Measurements from ENCODE around the gene DAND5. TPM values are rescaled to one million over a fixed set of nuclear protein-coding genes. Genes with fewer than 3 reads are reported as not detected.
A peak's percentile ranks its signal among the peaks of the same experiment; 100 is the strongest.

The DAND5 gene
- total RNA-seq, 5 donors from 2014 or later (not counting 1 experiment from before 2014, with no cell fraction given) = not detected

GRCh38 chr19:12932392-12933286 lies 36.7 kb upstream of the DAND5 start:
- POLR2A ChIA-PET = interaction anchor here in 1 of 2 donors (0.6 to 1.1 kb wide), 2 partner anchors 10 to 254 kb away, joined by 4 to 6 read pairs; no protein-coding TSS in a partner anchor
- H3K36me3 Mint-ChIP-seq = peaks cover 15% of the 10 kb centered on the region
- H3K27me3 ChIP-seq (replicated peaks in 1 of 2; ENCODE audit: control insufficient read depth in 2 of 2, extremely low read depth in 1 of 2, insufficient read depth in 2 of 2, low read length in 1 of 2) = no peaks in the 10 kb centered on the region
- H3K4me3 ChIP-seq (ENCODE audit: control insufficient read depth in 1 of 2, extremely low read depth in 1 of 2, low read length in 1 of 2) = peak overlapping the region; percentile 86 to 96
- CTCF ChIA-PET = interaction anchor here (1.0 to 1.6 kb wide), 4 partner anchors 28 to 47 kb away, joined by 4 to 6 read pairs (median 4); no protein-coding TSS in a partner anchor
- H3K4me1 ChIP-seq (ENCODE audit: control insufficient read depth in 1 of 2, extremely low read depth in 1 of 2, insufficient read depth in 2 of 2, low read length in 2 of 2) = peaks cover 20 to 39% of the 10 kb centered on the region in 2 experiments
- no peaks in the 10 kb centered on the region for H3K27me3 Mint-ChIP-seq
- no peaks in the 10 kb centered on the region for H3K9me3 ChIP-seq
- DNase-seq (no peak), ATAC-seq (replicated peaks in 1 of 4) (peak in 1 of 4 experiments; percentile 4)
- peaks cover 33 to 36% (median 33%) of the 10 kb centered on the region in 3 donors for H3K4me1 Mint-ChIP-seq
- H3K27ac ChIP-seq (ENCODE audit: low read length) = peak overlapping the region; percentile 52
- no peaks in the 10 kb centered on the region for H3K9me3 Mint-ChIP-seq
- 24% methylated on average over 14 of the region's 16 CpGs for WGBS (ENCODE audit: insufficient coverage)
- H3K4me3 Mint-ChIP-seq = peak overlapping the region; percentile 95 to 99 (median 98)
- peaks cover 6 to 31% of the 10 kb centered on the region in 2 donors for H3K36me3 ChIP-seq (ENCODE audit: control insufficient read depth in 2 of 2, extremely low read depth in 1 of 2, insufficient read depth in 1 of 2, low read length in 1 of 2)
- peak overlapping the region; percentile 77 to 89 for H3K27ac Mint-ChIP-seq

- H3K27ac ChIP-seq (ENCODE audit: low read length) = peak within 1 kb of the TSS; percentile 52
- Mint-ChIP-seq H3K36me3 (peaks cover 10% of the 10 kb centered on the region), H3K9me3 (no peaks in the 10 kb centered on the region), H3K27me3 (no peaks in the 10 kb centered on the region), H3K27ac (peak within 1 kb of the TSS; percentile 87 to 89), H3K4me3 (peak within 1 kb of the TSS; percentile 95 to 99 (median 98)), H3K4me1 (peaks cover 39 to 44% (median 39%) of the 10 kb centered on the region in 3 donors)
- 6% methylated on average over 43 of the region's 51 CpGs for WGBS (ENCODE audit: insufficient coverage)
- H3K4me3 ChIP-seq (ENCODE audit: control insufficient read depth in 1 of 2, extremely low read depth in 1 of 2, low read length in 1 of 2) = peak within 1 kb of the TSS; percentile 86 to 96
- CTCF ChIA-PET = interaction anchor here (0.6 to 1.6 kb wide), 6 partner anchors 8 to 48 kb away, joined by 3 to 6 read pairs (median 4); partner anchors contain the start of gene GCDH (in 1 of the 2)
- peak; percentile 55 to 67 (median 65) for ATAC-seq (replicated peaks in 1 of 4)
- POLR2A ChIA-PET = interaction anchor here in 1 of 2 donors (0.6 to 1.1 kb wide), 3 partner anchors 9 to 255 kb away, joined by 3 to 6 read pairs (median 4); no protein-coding TSS in a partner anchor
- DNase-seq = peak; percentile 71 to 92 (median 82)
- peaks cover 23 to 44% of the 10 kb centered on the region in 2 experiments for H3K4me1 ChIP-seq (ENCODE audit: control insufficient read depth in 1 of 2, extremely low read depth in 1 of 2, insufficient read depth in 2 of 2, low read length in 2 of 2)
- peaks cover 6 to 25% of the 10 kb centered on the region in 2 donors for H3K36me3 ChIP-seq (ENCODE audit: control insufficient read depth in 2 of 2, extremely low read depth in 1 of 2, insufficient read depth in 1 of 2, low read length in 1 of 2)
- no peaks in the 10 kb centered on the region for H3K27me3 ChIP-seq (replicated peaks in 1 of 2; ENCODE audit: control insufficient read depth in 2 of 2, extremely low read depth in 1 of 2, insufficient read depth in 2 of 2, low read length in 1 of 2)
- H3K9me3 ChIP-seq = no peaks in the 10 kb centered on the region
These were observed 35.9 kb upstream of the DAND5 start, which contains the start of gene FARSA for GRCh38 chr19:12933287-12934072. Gene FARSA, minus strand, starts transcription at chr19:12933711. Its CDS starts 15 bp downstream, at chr19:12933696.

DNA sequence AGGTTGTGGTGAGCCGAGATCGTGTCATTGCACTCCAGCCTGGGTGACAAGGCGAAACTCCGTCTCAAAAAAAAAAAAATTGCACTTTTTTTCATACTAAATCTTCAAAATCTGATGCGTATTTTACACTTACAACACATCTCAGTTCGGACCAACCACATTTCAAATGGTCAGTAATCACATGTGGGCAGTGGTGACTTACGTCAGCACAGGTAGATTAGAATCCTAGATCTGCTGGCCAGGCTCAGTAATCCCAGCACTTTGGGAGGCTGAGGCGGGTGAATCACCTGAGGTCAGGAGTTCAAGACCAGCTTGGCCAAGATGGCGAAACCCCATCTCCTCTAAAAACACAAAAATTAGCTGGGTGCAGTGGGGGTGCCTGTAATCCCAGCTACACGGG lies 34.3 kb upstream of the DAND5 start:
- Mint-ChIP-seq H3K4me3 (no peak overlapping the region), H3K27me3 (no peaks in the 10 kb centered on the region), H3K9me3 (no peaks in the 10 kb centered on the region), H3K27ac (no peak overlapping the region), H3K36me3 (peaks cover 13% of the 10 kb centered on the region), H3K4me1 (peaks cover 52 to 55% (median 55%) of the 10 kb centered on the region in 3 donors)
- peaks cover 31 to 56% of the 10 kb centered on the region in 2 experiments for H3K4me1 ChIP-seq (ENCODE audit: control insufficient read depth in 1 of 2, extremely low read depth in 1 of 2, insufficient read depth in 2 of 2, low read length in 2 of 2)
- no peak overlapping the region for H3K27ac ChIP-seq (ENCODE audit: low read length)
- POLR2A ChIA-PET = no interaction called here
- H3K27me3 ChIP-seq (replicated peaks in 1 of 2; ENCODE audit: control insufficient read depth in 2 of 2, extremely low read depth in 1 of 2, insufficient read depth in 2 of 2, low read length in 1 of 2) = no peaks in the 10 kb centered on the region
- CTCF ChIA-PET = interaction anchor here in 1 of 2 donors (0.7 kb wide), 1 partner anchor 253 kb away, joined by 3 read pairs; the partner anchor contains the start of gene DHPS
- H3K9me3 ChIP-seq = no peaks in the 10 kb centered on the region
- ATAC-seq (replicated peaks in 1 of 4) (no peak), DNase-seq (no peak)
- 98% methylated on average over 5 of the region's 10 CpGs for WGBS (ENCODE audit: insufficient coverage)
- H3K36me3 ChIP-seq (ENCODE audit: control insufficient read depth in 2 of 2, extremely low read depth in 1 of 2, insufficient read depth in 1 of 2, low read length in 1 of 2) = peaks cover 5 to 18% of the 10 kb centered on the region in 2 donors
- H3K4me3 ChIP-seq (ENCODE audit: control insufficient read depth in 1 of 2, extremely low read depth in 1 of 2, low read length in 1 of 2) = no peak overlapping the region

- ChIA-PET POLR2A (no interaction called here), CTCF (no interaction called here)
- Mint-ChIP-seq H3K4me1 (peaks cover 65% of the 10 kb centered on the region in 3 donors), H3K36me3 (peaks cover 22% of the 10 kb centered on the region), H3K27me3 (no peaks in the 10 kb centered on the region), H3K9me3 (no peaks in the 10 kb centered on the region), H3K4me3 (peak overlapping the region in 1 of 3 donors; percentile 99), H3K27ac (peak overlapping the region; percentile 4 to 55)
- WGBS (ENCODE audit: insufficient coverage) = 70% methylated on average over 2 of the region's 7 CpGs
- no peak overlapping the region for H3K27ac ChIP-seq (ENCODE audit: low read length)
- DNase-seq = no peak
- no peaks in the 10 kb centered on the region for H3K27me3 ChIP-seq (replicated peaks in 1 of 2; ENCODE audit: control insufficient read depth in 2 of 2, extremely low read depth in 1 of 2, insufficient read depth in 2 of 2, low read length in 1 of 2)
- peaks cover 33 to 69% of the 10 kb centered on the region in 2 experiments for H3K4me1 ChIP-seq (ENCODE audit: control insufficient read depth in 1 of 2, extremely low read depth in 1 of 2, insufficient read depth in 2 of 2, low read length in 2 of 2)
- H3K36me3 ChIP-seq (ENCODE audit: control insufficient read depth in 2 of 2, extremely low read depth in 1 of 2, insufficient read depth in 1 of 2, low read length in 1 of 2) = peaks cover 7 to 23% of the 10 kb centered on the region in 2 donors
- ATAC-seq (replicated peaks in 1 of 4) = no peak
- no peak overlapping the region for H3K4me3 ChIP-seq (ENCODE audit: control insufficient read depth in 1 of 2, extremely low read depth in 1 of 2, low read length in 1 of 2)
- H3K9me3 ChIP-seq = no peaks in the 10 kb centered on the region
These were observed 32.8 kb upstream of the DAND5 start for GRCh38 chr19:12936582-12936981.

- Mint-ChIP-seq H3K4me1 (peaks cover 63 to 68% (median 65%) of the 10 kb centered on the region in 3 donors), H3K27me3 (no peaks in the 10 kb centered on the region), H3K27ac (peak overlapping the region; percentile 92 to 95), H3K4me3 (peak overlapping the region; percentile 98 to 99 (median 99)), H3K9me3 (no peaks in the 10 kb centered on the region), H3K36me3 (peaks cover 25% of the 10 kb centered on the region)
- CTCF ChIA-PET = interaction anchor here in 1 of 2 donors (0.6 to 1.1 kb wide), 3 partner anchors 9 to 52 kb away, joined by 3 to 9 read pairs (median 5); partner anchors contain the start of gene GCDH
- DNase-seq (no peak), ATAC-seq (replicated peaks in 1 of 4) (no peak)
- POLR2A ChIA-PET = no interaction called here
- peaks cover 33 to 71% of the 10 kb centered on the region in 2 experiments for H3K4me1 ChIP-seq (ENCODE audit: control insufficient read depth in 1 of 2, extremely low read depth in 1 of 2, insufficient read depth in 2 of 2, low read length in 2 of 2)
- peak overlapping the region; percentile 82 to 94 for H3K4me3 ChIP-seq (ENCODE audit: control insufficient read depth in 1 of 2, extremely low read depth in 1 of 2, low read length in 1 of 2)
- no peak overlapping the region for H3K27ac ChIP-seq (ENCODE audit: low read length)
- H3K36me3 ChIP-seq (ENCODE audit: control insufficient read depth in 2 of 2, extremely low read depth in 1 of 2, insufficient read depth in 1 of 2, low read length in 1 of 2) = peaks cover 11 to 30% of the 10 kb centered on the region in 2 donors
- no peaks in the 10 kb centered on the region for H3K27me3 ChIP-seq (replicated peaks in 1 of 2; ENCODE audit: control insufficient read depth in 2 of 2, extremely low read depth in 1 of 2, insufficient read depth in 2 of 2, low read length in 1 of 2)
- H3K9me3 ChIP-seq = no peaks in the 10 kb centered on the region
- 36% methylated on average over 12 of the region's 23 CpGs for WGBS (ENCODE audit: insufficient coverage)
These were observed 32.1 kb upstream of the DAND5 start for GRCh38 chr19:12937093-12937926.
